ENCODE data around the gene CECR2. TPM values are rescaled to one million over a fixed set of nuclear protein-coding genes. Genes with fewer than 3 reads are reported as not detected.

The CECR2 gene
- total RNA-seq, 1 experiment from 2014 or later: not detected

GRCh38 chr22:17431179-17431578 is 61.9 kb downstream of the CECR2 start:
- Histone ChIP-seq H3K4me1 (replicated peaks) (no peaks in the 10 kb centered on the region), H3K36me3 (no peaks in the 10 kb centered on the region), H3K27ac (no peak overlapping the region), H3K4me3 (no peak overlapping the region), H3K9me3 (replicated peaks) (no peaks in the 10 kb centered on the region), H3K27me3 (replicated peaks) (peaks cover 18% of the 10 kb centered on the region)
- DNase-seq (ENCODE audit: low read depth in 1 of 2, low spot score in 2 of 2): no peak

GRCh38 chr22:17434856-17435255 is 65.6 kb downstream of the CECR2 start:
- Histone ChIP-seq H3K27ac (no peak overlapping the region), H3K4me3 (no peak overlapping the region), H3K27me3 (replicated peaks) (peaks cover 39% of the 10 kb centered on the region), H3K36me3 (no peaks in the 10 kb centered on the region), H3K9me3 (replicated peaks) (no peaks in the 10 kb centered on the region), H3K4me1 (replicated peaks) (no peaks in the 10 kb centered on the region)
- DNase-seq (ENCODE audit: low read depth in 1 of 2, low spot score in 2 of 2): no peak

- no peak overlapping the region for H3K4me3 ChIP-seq
- no peak for DNase-seq (ENCODE audit: low read depth in 1 of 2, low spot score in 2 of 2)
- H3K36me3 ChIP-seq: no peaks in the 10 kb centered on the region
Measured at GRCh38 chr22:17435375-17435774, 66.1 kb downstream of the CECR2 start.

GRCh38 chr22:17436382-17436980 is 67.2 kb downstream of the CECR2 start:
- no peaks in the 10 kb centered on the region for H3K4me1 ChIP-seq (replicated peaks)
- H3K4me3 ChIP-seq: no peak overlapping the region
- no peaks in the 10 kb centered on the region for H3K9me3 ChIP-seq (replicated peaks)
- H3K36me3 ChIP-seq: no peaks in the 10 kb centered on the region
- no peak overlapping the region for H3K27ac ChIP-seq
- H3K27me3 ChIP-seq (replicated peaks): peaks cover 39% of the 10 kb centered on the region
- DNase-seq (ENCODE audit: low read depth in 1 of 2, low spot score in 2 of 2): no peak

More at GRCh38 chr22:17435375-17435774, 66.1 kb downstream of the CECR2 start:
- Histone ChIP-seq H3K27ac (no peak overlapping the region), H3K9me3 (replicated peaks) (no peaks in the 10 kb centered on the region), H3K27me3 (replicated peaks) (peaks cover 39% of the 10 kb centered on the region), H3K4me1 (replicated peaks) (no peaks in the 10 kb centered on the region)

- H3K27me3 ChIP-seq (replicated peaks): peaks cover 39% of the 10 kb centered on the region
- no peaks in the 10 kb centered on the region for H3K36me3 ChIP-seq
- no peaks in the 10 kb centered on the region for H3K4me1 ChIP-seq (replicated peaks)
- H3K4me3 ChIP-seq: no peak overlapping the region
- no peak for DNase-seq (ENCODE audit: low read depth in 1 of 2, low spot score in 2 of 2)
- H3K27ac ChIP-seq: no peak overlapping the region
- no peaks in the 10 kb centered on the region for H3K9me3 ChIP-seq (replicated peaks)
Measured at GRCh38 chr22:17436981-17437412, 67.7 kb downstream of the CECR2 start.

GRCh38 chr22:17438026-17438425 is 68.8 kb downstream of the CECR2 start:
- no peaks in the 10 kb centered on the region for H3K36me3 ChIP-seq

GRCh38 chr22:17441326-17441725 is 72.1 kb downstream of the CECR2 start:
- Histone ChIP-seq H3K4me1 (replicated peaks) (no peaks in the 10 kb centered on the region), H3K9me3 (replicated peaks) (no peaks in the 10 kb centered on the region)

More at GRCh38 chr22:17438026-17438425, 68.8 kb downstream of the CECR2 start:
- Histone ChIP-seq H3K4me1 (replicated peaks) (no peaks in the 10 kb centered on the region), H3K9me3 (replicated peaks) (no peaks in the 10 kb centered on the region), H3K27ac (no peak overlapping the region), H3K27me3 (replicated peaks) (peaks cover 41% of the 10 kb centered on the region), H3K4me3 (no peak overlapping the region)
- DNase-seq (ENCODE audit: low read depth in 1 of 2, low spot score in 2 of 2): no peak

GRCh38 chr22:17443405-17444203 is 74.3 kb downstream of the CECR2 start:
- H3K4me1 ChIP-seq (replicated peaks): no peaks in the 10 kb centered on the region
- H3K4me3 ChIP-seq: no peak overlapping the region
- DNase-seq (ENCODE audit: low read depth in 1 of 2, low spot score in 2 of 2): no peak
- no peaks in the 10 kb centered on the region for H3K9me3 ChIP-seq (replicated peaks)
- H3K27me3 ChIP-seq (replicated peaks): peaks cover 23% of the 10 kb centered on the region
- H3K36me3 ChIP-seq: no peaks in the 10 kb centered on the region
- no peak overlapping the region for H3K27ac ChIP-seq

More at GRCh38 chr22:17441326-17441725, 72.1 kb downstream of the CECR2 start:
- H3K27ac ChIP-seq: no peak overlapping the region
- DNase-seq (ENCODE audit: low read depth in 1 of 2, low spot score in 2 of 2): no peak
- no peak overlapping the region for H3K4me3 ChIP-seq
- no peaks in the 10 kb centered on the region for H3K36me3 ChIP-seq
- H3K27me3 ChIP-seq (replicated peaks): peaks cover 40% of the 10 kb centered on the region

- H3K27ac ChIP-seq: no peak overlapping the region
- no peaks in the 10 kb centered on the region for H3K36me3 ChIP-seq
- no peak overlapping the region for H3K4me3 ChIP-seq
- DNase-seq (ENCODE audit: low read depth in 1 of 2, low spot score in 2 of 2): no peak
- H3K9me3 ChIP-seq (replicated peaks): no peaks in the 10 kb centered on the region
- H3K4me1 ChIP-seq (replicated peaks): no peaks in the 10 kb centered on the region
- H3K27me3 ChIP-seq (replicated peaks): peaks cover 21% of the 10 kb centered on the region
Measured at GRCh38 chr22:17444204-17444504, 74.9 kb downstream of the CECR2 start.

- DNase-seq (ENCODE audit: low read depth in 1 of 2, low spot score in 2 of 2): no peak
- no peaks in the 10 kb centered on the region for H3K36me3 ChIP-seq
- no peaks in the 10 kb centered on the region for H3K9me3 ChIP-seq (replicated peaks)
- H3K27me3 ChIP-seq (replicated peaks): peaks cover 28% of the 10 kb centered on the region
- no peaks in the 10 kb centered on the region for H3K4me1 ChIP-seq (replicated peaks)
- no peak overlapping the region for H3K27ac ChIP-seq
- no peak overlapping the region for H3K4me3 ChIP-seq
Measured at GRCh38 chr22:17446698-17447097, 77.4 kb downstream of the CECR2 start.

- H3K27me3 ChIP-seq (replicated peaks): peaks cover 19% of the 10 kb centered on the region; the same call in 1 of the 2 replicates
- H3K4me1 ChIP-seq (replicated peaks): no peaks in the 10 kb centered on the region
- no peak overlapping the region for H3K4me3 ChIP-seq
- no peaks in the 10 kb centered on the region for H3K36me3 ChIP-seq
- no peak overlapping the region for H3K27ac ChIP-seq
- no peak for DNase-seq (ENCODE audit: low read depth in 1 of 2, low spot score in 2 of 2)
- H3K9me3 ChIP-seq (replicated peaks): no peaks in the 10 kb centered on the region
Measured at GRCh38 chr22:17451316-17451715, 82.1 kb downstream of the CECR2 start.

GRCh38 chr22:17460895-17461294 is 91.6 kb downstream of the CECR2 start:
- no peak for DNase-seq (ENCODE audit: low read depth in 1 of 2, low spot score in 2 of 2)
- Histone ChIP-seq H3K4me1 (replicated peaks) (no peaks in the 10 kb centered on the region), H3K4me3 (no peak overlapping the region), H3K9me3 (replicated peaks) (no peaks in the 10 kb centered on the region), H3K36me3 (no peaks in the 10 kb centered on the region), H3K27me3 (replicated peaks) (peaks cover 24% of the 10 kb centered on the region), H3K27ac (no peak overlapping the region)

GRCh38 chr22:17470880-17471500 is 101.7 kb downstream of the CECR2 start:
- no peaks in the 10 kb centered on the region for H3K4me1 ChIP-seq (replicated peaks)
- no peaks in the 10 kb centered on the region for H3K9me3 ChIP-seq (replicated peaks)
- H3K27ac ChIP-seq: no peak overlapping the region
- no peaks in the 10 kb centered on the region for H3K36me3 ChIP-seq
- no peak for DNase-seq (ENCODE audit: low read depth in 1 of 2, low spot score in 2 of 2)
- no peak overlapping the region for H3K4me3 ChIP-seq
- H3K27me3 ChIP-seq (replicated peaks): peaks cover 31% of the 10 kb centered on the region

- peaks cover 36% of the 10 kb centered on the region for H3K27me3 ChIP-seq (replicated peaks)
- no peaks in the 10 kb centered on the region for H3K4me1 ChIP-seq (replicated peaks)
- H3K36me3 ChIP-seq: no peaks in the 10 kb centered on the region
- H3K4me3 ChIP-seq: no peak overlapping the region
- DNase-seq (ENCODE audit: low read depth in 1 of 2, low spot score in 2 of 2): no peak
- H3K27ac ChIP-seq: no peak overlapping the region
- no peaks in the 10 kb centered on the region for H3K9me3 ChIP-seq (replicated peaks)
Measured at GRCh38 chr22:17471886-17472535, 102.8 kb downstream of the CECR2 start.
